Measurements from ENCODE around the gene CPS1.

CPS1 gene

DNA sequence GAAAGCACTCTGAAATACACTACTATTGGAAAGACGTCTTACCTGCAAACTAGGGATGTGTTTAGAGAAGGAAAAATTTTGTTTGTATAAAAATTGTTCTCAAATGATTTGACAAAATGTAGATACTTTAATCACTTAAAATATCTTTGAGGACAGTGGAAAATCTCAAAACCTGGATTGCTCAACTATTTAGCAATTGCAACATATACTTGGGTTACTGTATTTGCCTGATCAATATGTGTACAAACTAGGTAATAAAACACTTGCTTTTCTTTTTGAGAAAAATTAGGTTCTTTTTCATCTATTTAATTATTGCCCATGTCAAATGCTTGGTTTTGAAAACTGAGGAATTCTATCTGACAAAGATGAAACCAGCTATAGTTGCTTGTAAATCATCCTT is 60.9 kb downstream of the CPS1 start:
- no peak for DNase-seq

- DNase-seq: peak; percentile 47
These were observed 61.4 kb downstream of the CPS1 start for GRCh38 chr2:210617732-210618330.

- DNase-seq: no peak
These were observed 64.1 kb downstream of the CPS1 start for GRCh38 chr2:210620456-210620855.

DNA sequence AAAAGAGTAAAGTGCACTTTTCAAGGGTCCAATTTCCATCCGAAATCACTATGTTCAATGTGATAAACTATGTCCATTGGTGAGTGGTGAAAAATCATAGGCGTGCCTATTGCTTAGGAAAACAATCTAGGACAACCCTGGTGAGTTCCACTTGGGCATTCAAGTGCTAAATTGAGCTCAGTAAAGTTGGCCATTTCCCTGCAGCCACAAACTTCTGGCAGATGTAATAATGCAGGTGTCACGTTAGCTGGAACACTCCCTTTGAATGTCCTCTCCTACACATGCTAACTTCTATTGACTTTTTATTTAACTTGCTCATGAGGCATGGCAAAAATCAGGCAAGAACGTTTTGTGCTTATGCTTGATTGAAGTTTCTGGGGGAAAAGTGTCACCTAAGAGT is 67.1 kb downstream of the CPS1 start:
- no peak for DNase-seq

DNA sequence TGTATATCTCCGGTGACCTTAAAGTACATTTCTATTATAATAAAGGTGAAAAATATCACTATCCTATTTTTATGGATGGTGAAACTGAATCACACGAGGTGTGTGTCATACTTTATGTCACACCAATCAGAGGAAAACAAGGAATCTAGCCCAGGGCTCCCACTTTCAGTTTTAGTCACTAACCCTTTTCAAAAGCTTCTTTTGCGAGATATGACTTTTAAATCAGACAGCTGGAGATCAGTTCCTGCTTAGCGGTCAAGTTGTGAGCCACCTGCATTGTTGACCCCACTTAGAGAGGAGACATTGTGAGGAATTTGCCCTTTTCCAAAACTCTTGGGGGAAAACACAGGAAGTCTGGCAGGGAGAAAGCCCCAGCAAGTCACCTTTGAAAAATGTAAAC is 70.5 kb downstream of the CPS1 start:
- DNase-seq: no peak

GRCh38 chr2:210630873-210631560 is 74.6 kb downstream of the CPS1 start:
- DNase-seq: peak; percentile 95

- no peak for DNase-seq
These were observed 77.3 kb downstream of the CPS1 start for GRCh38 chr2:210633699-210634098.

DNA sequence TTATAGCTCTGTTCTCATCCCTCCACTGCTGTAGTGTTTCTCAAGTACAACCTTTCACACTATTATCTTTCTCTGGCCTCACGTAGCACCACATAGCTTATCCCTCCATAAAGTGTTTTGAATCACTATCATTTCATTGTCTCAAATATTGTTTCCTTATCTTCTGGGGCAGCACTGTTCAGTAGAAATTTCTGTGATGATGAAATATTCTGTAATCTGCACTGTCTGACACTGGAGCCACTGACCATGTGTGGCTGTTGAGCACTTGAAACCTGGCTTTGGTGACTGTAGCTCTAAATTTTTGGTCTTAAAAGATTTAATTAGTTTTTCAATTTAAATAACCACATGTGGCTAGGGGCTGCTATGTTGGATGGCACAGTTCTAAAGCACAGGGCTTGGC is 78.9 kb downstream of the CPS1 start:
- no peak for DNase-seq

GRCh38 chr2:210642333-210642732 is 85.9 kb downstream of the CPS1 start:
- DNase-seq: no peak

GRCh38 chr2:210647151-210647550 is 90.8 kb downstream of the CPS1 start:
- no peak for DNase-seq

DNA sequence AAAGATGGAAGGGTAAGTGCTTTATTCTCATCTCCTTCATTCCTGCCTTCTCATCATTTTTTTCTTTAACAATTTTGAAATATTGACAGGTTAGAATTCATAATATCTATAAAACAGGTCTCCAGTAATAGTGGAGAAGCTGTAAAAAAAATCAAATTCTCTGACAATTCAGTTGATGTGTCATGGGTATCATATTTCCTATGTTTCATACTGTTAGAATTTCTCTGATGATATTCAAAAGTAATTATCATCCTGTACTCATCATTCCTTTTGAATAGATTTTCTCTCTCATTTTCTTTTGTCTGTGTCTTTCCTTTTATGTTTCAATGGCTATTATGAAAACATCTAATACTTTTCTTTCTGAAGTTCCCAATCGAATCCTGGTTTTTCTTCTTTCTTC is 97.7 kb downstream of the CPS1 start:
- DNase-seq: no peak

- DNase-seq: no peak
These were observed 99.0 kb downstream of the CPS1 start for GRCh38 chr2:210655229-210655975.

DNA sequence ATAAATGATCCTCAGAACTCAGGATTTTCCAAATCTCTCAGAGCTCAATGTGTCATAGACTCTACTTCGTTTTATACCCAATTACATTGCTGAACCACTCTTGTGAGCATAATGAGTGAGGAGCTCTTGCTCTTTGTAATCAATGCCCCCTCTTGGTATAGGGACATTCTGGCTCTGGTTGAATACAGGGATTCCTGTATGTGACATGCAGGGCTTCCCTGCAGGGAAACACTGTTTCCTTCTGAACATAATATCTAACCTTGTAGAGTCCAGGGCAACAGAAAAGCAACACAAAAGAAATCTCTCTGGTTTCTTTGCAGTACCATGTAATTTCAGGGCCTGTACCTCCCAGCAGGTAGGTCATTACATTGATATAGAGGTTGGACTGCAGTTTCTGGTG is 101.5 kb downstream of the CPS1 start:
- no peak for DNase-seq

DNA sequence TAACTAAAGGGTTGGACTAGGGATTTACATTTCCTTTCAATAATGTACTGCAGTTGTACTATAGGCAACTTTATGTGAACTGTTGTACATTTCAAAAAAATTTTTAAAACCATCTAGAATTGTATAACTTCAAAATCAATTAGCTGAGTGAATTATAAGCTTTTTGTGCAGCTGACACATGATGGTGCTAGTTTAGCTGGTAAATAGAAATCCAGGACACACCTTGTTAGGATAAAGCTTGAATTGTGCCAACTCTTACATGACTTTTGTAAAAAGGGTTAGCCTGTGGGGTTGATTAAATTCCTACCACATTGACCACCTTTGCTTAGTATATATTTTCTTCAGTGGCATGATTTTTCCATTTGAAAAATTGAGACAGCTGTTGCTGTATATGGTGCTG is 104.4 kb downstream of the CPS1 start:
- no peak for DNase-seq

GRCh38 chr2:210662560-210662959 is 106.2 kb downstream of the CPS1 start:
- no peak for DNase-seq

DNA sequence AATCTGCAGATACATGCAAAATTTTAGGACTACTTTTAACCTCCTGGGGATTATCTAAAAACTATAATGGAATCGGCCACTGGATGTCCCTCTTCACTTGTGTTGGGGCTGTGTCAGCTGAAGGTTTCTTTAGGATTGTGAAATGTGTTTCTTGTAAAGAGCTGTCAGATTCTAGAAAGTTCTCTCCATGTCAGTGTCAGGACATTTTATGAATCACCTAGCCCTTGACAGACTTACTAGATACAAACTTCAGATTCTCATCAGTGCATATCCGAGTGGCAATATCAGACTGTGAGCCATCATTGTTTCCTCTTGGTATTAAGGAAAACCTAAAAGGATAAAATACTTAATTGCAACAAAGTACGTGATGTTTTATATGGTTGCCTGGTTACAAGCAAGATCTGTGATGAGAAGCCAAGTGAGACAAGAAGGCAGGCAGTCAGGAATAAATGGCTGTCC is 107.3 kb downstream of the CPS1 start:
- peak; percentile 9 for DNase-seq

DNA sequence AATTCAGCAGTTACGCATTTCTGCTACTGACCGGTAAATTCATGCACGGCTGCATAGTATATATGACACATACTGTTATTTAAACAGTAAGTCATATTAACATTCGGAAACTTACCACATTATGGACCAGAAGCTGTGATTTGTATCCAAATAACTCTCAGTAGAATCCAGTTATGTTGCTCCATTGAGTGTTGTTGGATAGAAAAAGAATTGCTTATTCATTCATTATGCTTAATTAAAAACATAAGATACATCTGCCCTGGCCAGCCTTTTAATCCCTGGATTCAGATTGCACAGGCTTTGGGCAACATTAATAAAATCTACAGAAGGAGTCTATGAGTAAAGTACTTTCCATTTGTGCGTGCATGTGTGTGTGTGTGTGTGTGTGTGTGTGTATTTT is 111.3 kb downstream of the CPS1 start:
- no peak for DNase-seq

GRCh38 chr2:210671065-210671464 is 114.7 kb downstream of the CPS1 start:
- DNase-seq: no peak

DNA sequence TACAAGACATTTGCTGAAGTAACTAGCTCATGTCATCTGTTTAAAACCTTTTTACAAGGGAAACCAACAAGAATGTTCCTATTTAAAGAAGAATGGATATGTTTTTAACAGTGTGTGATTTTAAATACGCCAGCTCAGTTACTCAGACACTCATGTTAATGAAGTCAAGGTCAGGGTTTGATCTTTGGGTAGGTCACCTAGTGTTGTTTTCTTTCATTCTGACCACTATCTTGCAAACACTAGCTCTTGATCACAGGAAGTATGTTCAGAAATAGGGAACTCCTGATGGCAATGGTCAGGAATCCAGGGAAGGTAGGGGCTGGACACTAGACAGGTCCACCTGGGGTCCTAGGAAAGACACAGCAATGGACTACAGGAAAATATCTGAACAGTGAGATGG is 116.7 kb downstream of the CPS1 start:
- DNase-seq: no peak

DNA sequence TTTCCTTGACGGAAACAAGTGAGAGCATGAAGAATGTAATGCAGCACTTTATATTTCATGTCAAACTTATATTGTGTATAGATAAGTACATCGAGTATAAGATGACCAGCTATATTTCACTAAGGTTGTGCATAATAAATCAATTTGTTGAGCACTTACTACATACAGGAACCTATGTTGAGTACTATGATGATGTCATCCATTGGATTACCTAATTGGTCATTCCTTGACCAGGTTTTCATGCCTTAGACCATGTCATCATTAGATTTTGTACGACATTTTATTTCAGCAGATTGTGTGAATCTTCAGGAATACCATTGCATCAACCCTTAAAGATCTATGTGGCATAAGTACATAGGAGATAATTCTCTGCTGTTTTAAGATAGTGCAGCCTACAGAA is 119.7 kb downstream of the CPS1 start:
- DNase-seq: no peak

DNA sequence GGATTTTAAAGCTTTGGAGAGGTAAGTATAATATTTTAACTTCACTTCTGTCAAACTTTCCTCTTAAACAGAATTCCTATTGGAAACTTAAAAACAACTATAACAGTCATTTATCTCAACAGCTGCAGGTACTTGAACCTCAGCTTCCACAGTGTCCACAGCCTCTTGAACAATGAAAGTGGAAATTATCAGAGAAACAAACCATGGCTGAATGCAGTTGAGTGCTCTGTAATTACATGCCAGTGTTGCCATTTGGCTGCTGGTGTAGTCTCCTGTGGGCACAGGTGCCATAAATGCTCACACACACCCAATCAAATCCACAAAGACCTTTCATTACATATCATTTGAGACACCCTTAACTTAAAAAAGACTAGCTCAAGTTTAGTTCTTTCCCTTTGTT is 125.1 kb downstream of the CPS1 start:
- DNase-seq: peak; percentile 84

- DNase-seq: no peak
These were observed 130.0 kb downstream of the CPS1 start for GRCh38 chr2:210686401-210686800.

- no peak for DNase-seq
These were observed 131.5 kb downstream of the CPS1 start for GRCh38 chr2:210687786-210688470.

GRCh38 chr2:210707900-210708299 is 151.5 kb downstream of the CPS1 start:
- no peak for DNase-seq

Data from NCI-H1436 (cell line).